Peyer's patch (tissue), 4 donors: ENCODE results near the gene AGBL4. TPM values are rescaled to one million over a fixed set of nuclear protein-coding genes. Genes with fewer than 3 reads are reported as not detected.

Experiments used
- DNase-seq, 3 donors: peaks; one replicate each; pipeline ENCODE4 v3.0.0-alpha.2; 2017 to 2019
- H3K27ac ChIP-seq, 4 donors: fragments of 200-600 bp; sonication (generic); one replicate each; pipeline ENCODE4 v1.5.1; 2016 to 2019
- H3K27me3 ChIP-seq, 2 donors: fragments of 200-600 bp; sonication (generic); one replicate each; pipeline ENCODE4 v1.5.1; 2019
- H3K36me3 ChIP-seq, 3 donors: fragments of 200-600 bp; sonication (generic); one replicate each; pipeline ENCODE4 v1.5.1; 2016 to 2019
- H3K4me1 ChIP-seq, 4 donors: fragments of 200-600 bp; sonication (generic); one replicate each; pipeline ENCODE4 v1.5.1; 2016 to 2019
- H3K4me3 ChIP-seq, 4 donors: fragments of 200-600 bp; sonication (generic); 1 replicate in 3 of 4; 2 replicates in 1 of 4; pipeline ENCODE4 v1.5.1; 2016 to 2019; ENCODE audit warnings: mild to moderate bottlenecking in 1 of 4
- H3K9me3 ChIP-seq, 4 donors: fragments of 200-600 bp; sonication (generic); one replicate each; pipeline ENCODE4 v1.5.1; 2016 to 2019; ENCODE audit warnings: mild to moderate bottlenecking in 1 of 4
- POLR2A ChIP-seq, 2 donors: fragments of 450-650 bp; IDR thresholded peaks; one replicate each; pipeline ENCODE4 v1.5.1; 2017; ENCODE audit warnings: antibody characterized with exemption in 2 of 2, mild to moderate bottlenecking in 2 of 2, moderate library complexity in 2 of 2
- total RNA-seq, 4 donors: library from RNA; depleted of rRNA; stranded (reverse); fragments of >200 nt; gene quantifications; one replicate each; pipeline ENCODE4 v1.1.0, GENCODE V29; 2016
- TF ChIP-seq, protein P1 (sequence below), 6 experiments: fragments of 450-650 bp in 4 of 6; fragments of 200-600 bp in 2 of 6; sonication (generic) in 1 of 6; IDR thresholded peaks; one replicate each; pipeline ENCODE4 v1.5.1; 2017 to 2019; ENCODE audit warnings: antibody characterized with exemption in 6 of 6, mild to moderate bottlenecking in 3 of 6, moderate library complexity in 1 of 6

AGBL4 gene
- total RNA-seq, 4 donors from 2014 or later: 2.5 TPM; not detected in 3

DNA sequence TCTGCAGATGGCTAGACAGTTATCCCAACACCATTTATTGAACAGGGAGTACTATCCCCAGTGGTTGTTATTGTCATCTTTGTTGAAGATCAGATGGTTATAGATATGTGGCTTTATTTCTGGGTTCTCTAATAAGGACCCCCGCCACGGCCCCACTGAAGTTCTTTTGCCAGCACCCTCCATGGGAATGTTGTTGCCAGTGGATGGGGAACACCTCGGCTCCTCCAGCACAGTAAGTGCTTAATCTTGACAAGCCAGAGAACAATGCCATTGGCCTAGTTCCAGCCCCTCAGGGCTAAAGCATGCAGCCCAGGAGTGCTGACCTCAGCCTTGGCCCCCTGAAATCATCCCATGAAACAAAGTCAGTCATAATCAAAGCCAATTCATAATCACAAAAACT is 337.6 kb downstream of the AGBL4 start:
- no peak for TF ChIP-seq POLR2A (IDR thresholded peaks at IDR 0.05)
- TF ChIP-seq, protein P1, sequence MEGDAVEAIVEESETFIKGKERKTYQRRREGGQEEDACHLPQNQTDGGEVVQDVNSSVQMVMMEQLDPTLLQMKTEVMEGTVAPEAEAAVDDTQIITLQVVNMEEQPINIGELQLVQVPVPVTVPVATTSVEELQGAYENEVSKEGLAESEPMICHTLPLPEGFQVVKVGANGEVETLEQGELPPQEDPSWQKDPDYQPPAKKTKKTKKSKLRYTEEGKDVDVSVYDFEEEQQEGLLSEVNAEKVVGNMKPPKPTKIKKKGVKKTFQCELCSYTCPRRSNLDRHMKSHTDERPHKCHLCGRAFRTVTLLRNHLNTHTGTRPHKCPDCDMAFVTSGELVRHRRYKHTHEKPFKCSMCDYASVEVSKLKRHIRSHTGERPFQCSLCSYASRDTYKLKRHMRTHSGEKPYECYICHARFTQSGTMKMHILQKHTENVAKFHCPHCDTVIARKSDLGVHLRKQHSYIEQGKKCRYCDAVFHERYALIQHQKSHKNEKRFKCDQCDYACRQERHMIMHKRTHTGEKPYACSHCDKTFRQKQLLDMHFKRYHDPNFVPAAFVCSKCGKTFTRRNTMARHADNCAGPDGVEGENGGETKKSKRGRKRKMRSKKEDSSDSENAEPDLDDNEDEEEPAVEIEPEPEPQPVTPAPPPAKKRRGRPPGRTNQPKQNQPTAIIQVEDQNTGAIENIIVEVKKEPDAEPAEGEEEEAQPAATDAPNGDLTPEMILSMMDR (IDR thresholded peaks at IDR 0.05): no peak
- Histone ChIP-seq H3K4me1 (no peaks in the 10 kb centered on the region), H3K9me3 (peaks cover 0 to 2% (median 0%) of the 10 kb centered on the region in 4 donors), H3K27me3 (no peaks in the 10 kb centered on the region), H3K27ac (no peak overlapping the region), H3K36me3 (no peaks in the 10 kb centered on the region), H3K4me3 (no peak overlapping the region)
- DNase-seq: no peak

- H3K4me1 ChIP-seq: no peaks in the 10 kb centered on the region
- no peak for DNase-seq
- H3K4me3 ChIP-seq: no peak overlapping the region
- no peaks in the 10 kb centered on the region for H3K36me3 ChIP-seq
- TF ChIP-seq, protein P1 (IDR thresholded peaks at IDR 0.05): no peak
- TF ChIP-seq POLR2A (IDR thresholded peaks at IDR 0.05): no peak
- peaks cover 0 to 2% (median 0%) of the 10 kb centered on the region in 4 donors for H3K9me3 ChIP-seq
- no peaks in the 10 kb centered on the region for H3K27me3 ChIP-seq
- H3K27ac ChIP-seq: no peak overlapping the region
Observed at GRCh38 chr1:49677706-49678105, 346.0 kb downstream of the AGBL4 start.

DNA sequence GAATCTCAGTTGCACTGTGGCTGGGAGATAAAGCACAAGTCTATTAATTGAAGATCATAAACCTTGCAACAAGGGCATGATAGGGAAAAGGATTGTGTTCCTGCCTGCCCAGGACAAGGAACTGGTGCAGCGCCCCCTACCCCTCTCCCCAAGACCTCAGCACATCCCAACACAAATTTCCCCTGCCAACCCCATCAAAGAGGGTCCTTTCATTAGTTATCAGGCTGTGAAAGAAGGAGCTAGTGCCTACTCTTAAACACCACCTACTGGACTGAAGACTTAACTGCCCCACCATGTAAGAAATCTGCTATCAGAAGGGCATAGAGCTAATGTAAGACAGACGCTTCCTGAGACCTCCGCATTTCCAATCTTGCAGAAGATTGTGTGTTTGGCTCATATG is 372.6 kb downstream of the AGBL4 start:
- TF ChIP-seq POLR2A (IDR thresholded peaks at IDR 0.05): no peak
- TF ChIP-seq, protein P1 (IDR thresholded peaks at IDR 0.05): no peak
- DNase-seq: no peak
- no peaks in the 10 kb centered on the region for H3K36me3 ChIP-seq
- H3K27me3 ChIP-seq: no peaks in the 10 kb centered on the region
- H3K4me3 ChIP-seq: no peak overlapping the region
- H3K9me3 ChIP-seq: no peaks in the 10 kb centered on the region
- no peaks in the 10 kb centered on the region for H3K4me1 ChIP-seq
- H3K27ac ChIP-seq: no peak overlapping the region

GRCh38 chr1:49630156-49630555 is 393.6 kb downstream of the AGBL4 start:
- Histone ChIP-seq H3K4me1 (no peaks in the 10 kb centered on the region), H3K36me3 (no peaks in the 10 kb centered on the region), H3K9me3 (no peaks in the 10 kb centered on the region), H3K27ac (no peak overlapping the region), H3K27me3 (no peaks in the 10 kb centered on the region), H3K4me3 (no peak overlapping the region)
- no peak for TF ChIP-seq POLR2A (IDR thresholded peaks at IDR 0.05)
- TF ChIP-seq, protein P1 (IDR thresholded peaks at IDR 0.05): no peak
- DNase-seq: no peak

DNA sequence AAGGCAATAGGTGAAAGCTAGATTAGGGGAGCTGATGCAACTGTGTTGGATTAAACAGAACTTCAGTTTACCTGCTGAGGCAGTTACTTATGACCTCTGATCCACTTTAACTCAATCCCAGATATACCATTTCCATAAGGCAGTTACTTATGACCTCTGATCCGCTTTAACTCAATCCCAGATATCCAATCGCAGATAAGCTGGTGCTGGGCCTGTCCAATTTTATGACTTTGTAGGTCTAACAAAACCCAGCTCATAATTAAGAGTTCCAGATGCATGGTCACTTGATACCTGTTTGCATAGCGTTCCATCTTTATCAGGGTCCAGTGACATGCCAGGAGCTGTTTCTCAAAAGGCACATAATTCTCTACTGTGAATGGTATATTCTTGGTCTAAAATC is 396.0 kb downstream of the AGBL4 start:
- Histone ChIP-seq H3K4me3 (no peak overlapping the region), H3K27ac (no peak overlapping the region), H3K27me3 (no peaks in the 10 kb centered on the region), H3K36me3 (no peaks in the 10 kb centered on the region), H3K4me1 (no peaks in the 10 kb centered on the region), H3K9me3 (no peaks in the 10 kb centered on the region)
- DNase-seq: no peak
- TF ChIP-seq, protein P1 (IDR thresholded peaks at IDR 0.05): no peak
- no peak for TF ChIP-seq POLR2A (IDR thresholded peaks at IDR 0.05)

DNA sequence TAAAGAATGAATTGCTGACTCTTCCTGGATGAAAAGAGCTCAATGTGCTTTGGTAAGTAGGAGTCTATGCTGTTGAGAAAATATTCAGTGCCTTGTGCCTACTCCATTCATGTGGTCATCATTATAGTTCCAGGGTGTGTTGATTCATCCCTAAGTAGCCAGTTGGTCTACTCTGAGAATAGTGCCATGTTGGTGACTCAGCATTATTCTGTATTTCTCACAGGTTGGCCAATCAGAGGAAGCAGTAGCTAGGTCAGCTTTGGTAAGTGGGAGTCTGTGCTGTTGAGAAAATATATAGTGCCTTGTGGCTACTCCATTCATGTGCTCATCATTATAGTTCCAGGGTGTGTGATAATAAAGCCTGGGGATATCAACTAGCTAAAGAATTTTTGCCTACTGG is 397.3 kb downstream of the AGBL4 start:
- H3K27me3 ChIP-seq: no peaks in the 10 kb centered on the region
- H3K9me3 ChIP-seq: no peaks in the 10 kb centered on the region
- H3K4me1 ChIP-seq: no peaks in the 10 kb centered on the region
- DNase-seq: no peak
- H3K36me3 ChIP-seq: no peaks in the 10 kb centered on the region
- TF ChIP-seq POLR2A (IDR thresholded peaks at IDR 0.05): no peak
- TF ChIP-seq, protein P1 (IDR thresholded peaks at IDR 0.05): no peak
- H3K27ac ChIP-seq: no peak overlapping the region
- H3K4me3 ChIP-seq: no peak overlapping the region
